ENCODE results near the gene PRKCI.

GRCh38 chr3:170203457-170203856 lies 18.8 kb upstream of the PRKCI start:
- no peak for TF ChIP-seq CTCF (IDR thresholded peaks at IDR 0.05; ENCODE audit: low read depth, low read length, poor library complexity, severe bottlenecking)
- no peak for TF ChIP-seq EZH2phosphoT487 (IDR thresholded peaks at IDR 0.05; ENCODE audit: borderline replicate concordance, low read length)
